ENCODE results near the gene TNK2.
A peak's percentile ranks its signal among the peaks of the same experiment; 100 is the strongest.

Gene TNK2

GRCh38 chr3:195886181-195887141, 21.9 kb downstream of the TNK2 start:
- DNase-seq, result no peak

- DNase-seq, result no peak
These were observed 23.1 kb downstream of the TNK2 start for GRCh38 chr3:195885036-195885891.

- DNase-seq, result no peak
These were observed 23.7 kb downstream of the TNK2 start for GRCh38 chr3:195884691-195885035.

- no peak for DNase-seq
These were observed 24.6 kb downstream of the TNK2 start for GRCh38 chr3:195883801-195884200.

DNA sequence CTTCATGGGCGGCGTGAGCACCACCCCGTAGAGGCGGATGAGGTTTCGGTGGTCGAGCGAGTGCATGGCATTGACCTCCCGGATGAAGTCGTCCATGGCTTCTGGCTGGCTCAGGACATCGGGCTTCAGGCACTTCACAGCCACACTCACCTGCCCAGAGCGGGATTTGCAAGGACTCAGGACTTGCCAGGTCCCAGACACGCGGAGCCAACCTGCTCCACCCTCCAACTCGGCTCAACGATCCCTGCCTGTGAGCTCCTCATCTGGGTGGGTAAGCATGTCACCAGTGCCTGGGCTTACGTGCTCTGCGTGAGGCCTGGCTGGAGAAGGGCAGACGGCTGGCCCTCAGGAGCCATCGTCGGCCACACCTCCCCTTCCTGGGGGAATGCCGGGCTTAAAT, 25.2 kb downstream of the TNK2 start:
- no peak for DNase-seq

GRCh38 chr3:195882002-195882441, 26.3 kb downstream of the TNK2 start:
- DNase-seq, result no peak

DNA sequence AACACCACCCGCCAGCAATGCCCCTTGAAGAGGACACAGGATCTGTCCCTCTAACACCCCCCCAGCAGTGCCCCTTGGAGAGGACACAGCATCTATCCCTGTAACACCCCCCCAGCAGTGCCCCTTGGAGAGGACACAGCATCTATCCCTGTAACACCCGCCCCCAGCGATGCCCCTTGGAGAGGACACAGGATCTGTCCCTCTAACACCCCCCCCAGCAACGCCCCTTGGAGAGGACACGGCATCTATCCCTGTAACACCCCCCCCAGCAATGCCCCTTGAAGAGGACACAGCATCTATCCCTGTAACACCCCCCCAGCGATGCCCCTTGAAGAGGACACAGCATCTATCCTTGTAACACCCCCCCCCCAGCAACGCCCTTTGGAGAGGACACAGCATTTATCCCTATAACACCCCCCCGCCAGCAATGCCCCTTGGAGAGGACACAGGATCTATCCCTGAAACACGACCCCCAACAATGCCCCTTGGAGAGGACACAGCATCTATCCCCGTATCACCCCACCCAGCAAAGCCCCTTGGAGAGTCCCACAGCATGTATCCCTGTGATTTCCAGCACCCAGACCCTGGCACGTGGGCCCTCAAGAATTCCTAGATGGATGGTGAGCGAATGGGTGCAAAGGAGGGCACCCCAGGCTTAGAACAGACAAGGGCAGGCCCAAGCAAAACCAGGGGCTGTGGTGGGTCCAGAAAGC, 26.9 kb downstream of the TNK2 start:
- no peak for DNase-seq

DNA sequence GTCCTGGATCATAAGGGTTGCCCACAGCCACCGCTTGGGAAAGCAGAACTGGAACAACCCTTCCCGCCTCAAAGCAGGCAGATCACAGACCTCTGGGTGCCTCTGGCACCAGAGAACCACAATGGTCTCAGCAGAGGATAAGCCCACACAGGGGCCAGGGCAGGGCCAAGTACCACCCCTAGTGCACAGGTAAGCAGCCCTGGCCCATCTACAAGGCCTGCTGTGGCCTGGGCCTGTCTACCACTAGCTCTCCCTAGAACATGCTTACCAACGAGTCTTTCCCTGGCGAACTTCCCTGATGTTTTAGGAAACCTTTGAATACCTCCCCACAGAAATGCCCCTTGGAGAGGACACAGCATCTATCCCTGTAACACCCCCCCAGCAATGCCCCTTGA, 28.3 kb downstream of the TNK2 start:
- no peak for DNase-seq

- no peak for DNase-seq
These were observed 28.8 kb downstream of the TNK2 start for GRCh38 chr3:195879416-195880036.

GRCh38 chr3:195878424-195879274, 29.7 kb downstream of the TNK2 start:
- DNase-seq, result no peak

GRCh38 chr3:195877767-195878423, 30.5 kb downstream of the TNK2 start:
- no peak for DNase-seq

DNA sequence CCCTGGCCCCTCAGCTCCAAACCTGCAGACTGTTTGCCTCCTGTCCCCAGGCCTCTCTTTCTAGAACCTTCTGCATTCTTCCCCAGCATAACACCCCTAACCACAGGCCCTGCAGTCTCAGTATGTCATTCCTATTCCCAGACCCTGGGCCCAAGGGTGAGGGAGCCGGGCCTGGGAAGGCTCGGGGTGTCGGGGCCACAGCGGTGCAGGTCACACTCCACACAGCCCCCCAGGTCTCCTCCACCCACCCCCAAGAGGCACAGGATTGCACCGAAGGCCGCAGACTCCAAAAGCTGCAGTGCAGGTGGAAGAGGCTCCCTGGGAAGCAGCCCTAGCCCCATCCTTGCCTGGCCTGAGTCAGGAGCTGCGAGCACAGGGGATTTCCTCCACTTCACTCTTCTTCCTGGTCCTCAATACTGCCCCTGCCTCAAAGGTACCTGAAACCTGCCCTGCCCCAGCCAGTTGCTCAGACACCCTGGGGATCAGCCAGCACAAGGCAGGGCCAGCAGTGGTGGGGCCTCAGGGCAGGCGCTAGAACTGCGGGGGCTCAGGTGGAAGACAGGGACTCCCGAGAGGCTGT, 31.1 kb downstream of the TNK2 start:
- no peak for DNase-seq

DNA sequence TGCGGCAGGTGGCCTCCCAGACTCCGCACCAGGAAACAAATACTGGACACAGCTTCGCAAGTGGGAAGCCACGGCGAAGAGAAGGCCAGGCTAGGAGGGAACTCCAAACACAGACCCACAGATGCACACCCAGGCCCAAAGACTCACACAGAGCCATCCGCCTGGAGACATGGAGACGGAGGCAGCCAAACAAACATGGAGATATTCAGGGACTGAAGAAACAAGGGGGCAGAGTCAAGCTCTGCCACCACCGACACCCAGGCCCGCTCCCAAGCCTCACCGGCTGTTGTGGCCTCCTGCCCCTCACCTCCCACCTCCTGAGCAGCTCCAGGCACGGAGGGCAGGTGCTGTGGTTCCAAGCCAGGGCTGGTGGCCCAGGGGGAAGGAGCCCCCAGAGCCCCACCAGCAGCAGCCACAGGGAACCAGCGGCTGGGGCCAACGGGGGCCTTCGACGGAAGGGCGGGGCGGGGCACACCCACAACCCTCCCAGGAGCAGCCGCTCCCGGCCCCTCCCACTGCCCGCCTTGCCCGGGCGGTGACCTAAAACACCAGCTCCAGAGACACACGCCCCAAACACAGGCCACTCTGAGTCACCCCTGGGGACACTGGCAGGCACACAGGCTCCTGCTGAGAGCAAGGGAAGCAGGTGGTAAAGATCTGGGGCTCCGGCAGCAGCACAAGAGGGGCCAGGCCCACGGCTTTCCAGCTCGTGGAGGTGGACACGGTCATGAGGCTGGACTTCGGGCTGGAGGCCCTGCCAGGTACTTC, 31.9 kb downstream of the TNK2 start:
- DNase-seq, result no peak

DNA sequence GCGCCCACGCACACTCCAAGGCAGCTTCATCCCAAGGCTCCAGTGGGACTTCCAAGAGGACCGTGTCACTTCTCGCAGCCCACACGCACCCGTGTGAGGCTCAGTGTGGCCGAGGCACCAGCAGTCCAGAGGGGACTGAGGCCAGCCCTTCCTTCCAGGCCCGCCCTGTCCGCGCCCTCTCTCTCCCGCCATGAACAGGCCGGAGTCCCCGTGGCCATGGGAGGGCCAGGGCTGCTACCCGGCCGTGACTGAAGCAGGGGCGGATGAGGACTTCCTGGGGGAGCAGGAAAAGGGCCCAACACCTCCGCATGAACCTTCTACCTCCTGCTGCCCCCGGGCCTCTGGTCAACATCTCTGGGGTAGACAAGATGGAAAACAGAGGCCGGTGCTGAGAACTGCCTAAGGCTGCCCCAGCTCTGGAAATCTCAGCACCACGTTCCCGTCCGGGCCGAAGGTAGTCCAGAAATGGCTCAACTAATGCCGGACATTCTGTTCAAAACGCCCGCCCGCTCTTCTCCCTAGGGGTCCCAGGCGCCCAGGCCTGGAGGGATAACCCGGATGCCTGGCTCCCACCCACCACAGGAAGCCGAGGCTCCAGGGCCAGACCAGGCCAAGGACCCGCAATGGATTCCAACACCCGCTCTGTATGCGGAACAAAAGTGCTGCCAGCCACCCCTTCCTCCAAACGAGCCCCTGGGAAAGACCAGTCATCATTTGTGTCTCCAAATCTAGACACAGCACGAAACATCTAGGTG, 32.7 kb downstream of the TNK2 start:
- no peak for DNase-seq

DNA sequence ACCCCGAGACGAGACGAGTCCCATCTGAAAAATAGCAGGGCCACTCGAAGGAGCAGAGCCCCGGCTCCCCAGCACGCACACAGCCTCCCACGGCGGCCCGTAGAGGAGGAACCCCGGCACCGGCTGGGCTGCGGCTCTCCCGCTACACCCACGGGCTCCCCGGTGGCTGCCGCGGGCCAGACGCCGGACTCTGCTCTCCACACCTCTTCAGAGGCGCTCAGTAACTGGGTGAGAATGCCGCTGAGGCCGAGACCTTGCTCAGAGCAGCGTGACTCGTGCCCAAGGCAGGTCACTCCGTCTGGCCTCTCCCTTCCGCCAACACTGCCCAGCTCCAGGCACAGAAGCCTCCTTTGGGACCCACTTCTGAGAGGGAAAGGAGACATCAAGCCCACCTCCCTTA, 34.4 kb downstream of the TNK2 start:
- peak in 1 of 56 donors; percentile 19 for DNase-seq

DNA sequence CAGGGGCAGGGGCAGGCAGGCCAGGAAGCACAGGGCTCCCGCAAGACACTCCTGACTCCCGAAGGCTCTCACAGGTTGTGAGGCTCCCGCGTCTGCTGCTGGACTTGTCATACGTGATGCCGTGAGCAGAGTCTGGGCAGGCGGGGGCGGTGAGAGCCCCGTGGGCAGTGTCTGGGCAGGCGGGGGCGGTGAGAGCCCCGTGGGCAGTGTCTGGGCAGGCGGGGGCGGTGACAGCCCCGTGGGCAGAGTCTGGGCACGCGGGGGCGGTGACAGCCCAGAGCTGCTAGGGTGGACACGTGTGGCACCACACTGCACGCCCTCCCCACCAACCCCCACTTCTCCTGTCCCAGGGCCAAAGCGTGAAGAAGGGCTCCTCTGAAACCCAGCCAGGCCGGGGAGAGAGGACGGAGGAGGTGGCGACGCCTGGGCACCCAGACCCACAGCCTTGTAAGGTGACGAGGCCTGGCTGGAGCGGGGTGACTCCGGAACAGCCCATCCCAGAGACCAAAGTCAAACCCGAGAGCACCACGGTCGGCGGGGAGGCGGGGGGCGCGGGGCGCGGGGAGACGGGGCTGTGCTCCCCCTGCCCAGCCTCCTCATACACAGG, 35.0 kb downstream of the TNK2 start:
- DNase-seq, result peak in 13 of 56 donors; percentile 11 to 79 (median 33)

GRCh38 chr3:195872800-195873199, 35.6 kb downstream of the TNK2 start:
- DNase-seq, result no peak

All from amygdala (tissue), 56 donors.